HCT116 (cell line): ENCODE measurements around the gene WDR64.

Experiments used
- ATF3 ChIP-seq: IDR thresholded peaks from 2 replicates; pipeline ENCODE4 v1.6.1; 2012
- EZH2 ChIP-seq: fragments of 200-600 bp; sonication (generic); IDR thresholded peaks from 2 replicates; pipeline ENCODE4 v1.6.1; 2017; ENCODE audit warnings: antibody characterized with exemption, mixed run types
- EZH2phosphoT487 ChIP-seq: fragments of 200-600 bp; IDR thresholded peaks from 2 replicates; pipeline ENCODE4 v1.6.1; 2018; ENCODE audit warnings: antibody characterized with exemption, borderline replicate concordance
- JUND ChIP-seq: IDR thresholded peaks from 2 replicates; pipeline ENCODE4 v1.6.1; 2012
- MAX ChIP-seq: IDR thresholded peaks from 2 replicates; pipeline ENCODE4 v1.6.1; 2012
- POLR2A ChIP-seq: IDR thresholded peaks from 2 replicates; pipeline ENCODE4 v1.7.0; 2011; ENCODE audit warnings: borderline replicate concordance; ENCODE audit not compliant: insufficient read depth, insufficient read length; ENCODE audit errors: extremely low read depth
- POLR2AphosphoS5 ChIP-seq: IDR thresholded peaks from 2 replicates; pipeline ENCODE4 v1.6.1; 2011; ENCODE audit warnings: mild to moderate bottlenecking, low read depth, low read length, moderate library complexity
- RAD21 ChIP-seq: IDR thresholded peaks from 2 replicates; pipeline ENCODE4 v1.6.1; 2012; ENCODE audit warnings: low read depth, mild to moderate bottlenecking
- REST ChIP-seq: IDR thresholded peaks from 2 replicates; pipeline ENCODE4 v1.6.1; 2012; ENCODE audit warnings: low read depth
- SIN3A ChIP-seq: IDR thresholded peaks from 2 replicates; pipeline ENCODE4 v1.6.1; 2012; ENCODE audit warnings: low read depth
- YY1 ChIP-seq: IDR thresholded peaks from 2 replicates; pipeline ENCODE4 v1.6.1; 2011; ENCODE audit warnings: low read length, low read depth, moderate library complexity, mild to moderate bottlenecking; ENCODE audit not compliant: insufficient replicate concordance; ENCODE audit errors: extremely low read depth
- ZNF274 ChIP-seq: fragments of 200-500 bp; sonication (Bioruptor generic); IDR thresholded peaks from 2 replicates; pipeline ENCODE4 v1.6.1; 2014; ENCODE audit warnings: mild to moderate bottlenecking, low read depth, low read length, inconsistent platforms
- TF ChIP-seq, protein P1 (sequence below), 3 experiments: fragments of 200-600 bp in 1 of 3; sonication (generic) in 1 of 3; IDR thresholded peaks in 2 of 3; conservative IDR thresholded peaks in 1 of 3; 2 replicates each; pipeline ENCODE4 v1.5.1; 2012 to 2017; ENCODE audit warnings: low read depth in 2 of 3, low read length in 2 of 3, antibody characterized with exemption in 1 of 3, borderline replicate concordance in 1 of 3, control low read depth in 1 of 3, mild to moderate bottlenecking in 1 of 3, mixed read lengths in 1 of 3, mixed run types in 1 of 3, moderate library complexity in 1 of 3; ENCODE audit not compliant: insufficient read depth in 1 of 3

DNA sequence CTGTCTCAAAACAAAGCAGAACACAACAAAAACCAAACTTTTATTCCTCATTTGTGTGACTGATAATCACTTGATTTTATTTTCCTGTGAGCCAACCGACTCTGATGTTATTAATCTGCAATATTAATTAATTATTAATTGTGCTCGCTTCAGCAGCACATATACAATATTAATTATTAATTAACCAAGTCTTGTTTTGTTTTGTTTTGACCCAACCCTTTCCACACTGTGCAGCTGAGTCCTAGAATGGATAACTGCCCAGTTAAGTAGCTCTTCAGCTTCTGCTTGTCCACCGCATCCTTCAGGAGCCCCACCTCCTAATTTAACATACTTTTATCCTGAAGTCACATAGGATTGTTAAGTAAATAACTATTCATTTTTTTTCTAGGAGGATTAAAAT, 148.6 kb downstream of the WDR64 start:
- TF ChIP-seq YY1, result no peak
- TF ChIP-seq, protein P1, sequence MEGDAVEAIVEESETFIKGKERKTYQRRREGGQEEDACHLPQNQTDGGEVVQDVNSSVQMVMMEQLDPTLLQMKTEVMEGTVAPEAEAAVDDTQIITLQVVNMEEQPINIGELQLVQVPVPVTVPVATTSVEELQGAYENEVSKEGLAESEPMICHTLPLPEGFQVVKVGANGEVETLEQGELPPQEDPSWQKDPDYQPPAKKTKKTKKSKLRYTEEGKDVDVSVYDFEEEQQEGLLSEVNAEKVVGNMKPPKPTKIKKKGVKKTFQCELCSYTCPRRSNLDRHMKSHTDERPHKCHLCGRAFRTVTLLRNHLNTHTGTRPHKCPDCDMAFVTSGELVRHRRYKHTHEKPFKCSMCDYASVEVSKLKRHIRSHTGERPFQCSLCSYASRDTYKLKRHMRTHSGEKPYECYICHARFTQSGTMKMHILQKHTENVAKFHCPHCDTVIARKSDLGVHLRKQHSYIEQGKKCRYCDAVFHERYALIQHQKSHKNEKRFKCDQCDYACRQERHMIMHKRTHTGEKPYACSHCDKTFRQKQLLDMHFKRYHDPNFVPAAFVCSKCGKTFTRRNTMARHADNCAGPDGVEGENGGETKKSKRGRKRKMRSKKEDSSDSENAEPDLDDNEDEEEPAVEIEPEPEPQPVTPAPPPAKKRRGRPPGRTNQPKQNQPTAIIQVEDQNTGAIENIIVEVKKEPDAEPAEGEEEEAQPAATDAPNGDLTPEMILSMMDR (IDR thresholded peaks at IDR 0.05 in 2 of 3, conservative IDR thresholded peaks at IDR 0.05 in 1 of 3; ENCODE audit: borderline replicate concordance in 1 of 3, insufficient read depth in 1 of 3, low read depth in 2 of 3, low read length in 2 of 3), result no peak
- no peak for TF ChIP-seq ZNF274
- TF ChIP-seq MAX, result no peak
- no peak for TF ChIP-seq POLR2A
- no peak for TF ChIP-seq REST
- TF ChIP-seq SIN3A, result no peak
- no peak for TF ChIP-seq POLR2AphosphoS5
- no peak for TF ChIP-seq RAD21
- TF ChIP-seq EZH2, result no peak
- no peak for TF ChIP-seq JUND
- no peak for TF ChIP-seq EZH2phosphoT487
- TF ChIP-seq ATF3, result no peak
